NK-92 (cell line): ENCODE results near the gene FAM227B.
"Not testable (repeated sequence)": the region's sequence is repeated elsewhere in the genome, so short reads cannot be mapped to it uniquely, and the experiment has no call there.

Source experiments
- DNase-seq: peaks from one replicate; lab custom pipeline; 2025; ENCODE audit not compliant: unreplicated experiment; lab: John Stamatoyannopoulos, UW

The FAM227B gene

GRCh38 chr15:49620658-49621368 lies at the start of gene FAM227B, which contains the start of gene DTWD1:
Gene FAM227B, minus strand, starts transcription at chr15:49620818. Its CDS starts 5,647 bp downstream, at chr15:49615171.
Gene DTWD1, plus strand, starts transcription at chr15:49621048. Its CDS starts 4,120 bp downstream, at chr15:49625168.
- peak; percentile 73 for DNase-seq

GRCh38 chr15:49669288-49669687 lies 48.7 kb upstream of the FAM227B start:
- no peak for DNase-seq

GRCh38 chr15:49666486-49666885 lies 45.9 kb upstream of the FAM227B start:
- DNase-seq, result not testable (repeated sequence)

GRCh38 chr15:49664716-49665115 lies 44.1 kb upstream of the FAM227B start:
- no peak for DNase-seq

- no peak for DNase-seq
These were observed 36.1 kb upstream of the FAM227B start for GRCh38 chr15:49656734-49657133.

GRCh38 chr15:49652922-49653321 lies 32.3 kb upstream of the FAM227B start:
- DNase-seq, result no peak

GRCh38 chr15:49650676-49651075 lies 30.1 kb upstream of the FAM227B start:
- no peak for DNase-seq

- no peak for DNase-seq
These were observed 29.4 kb upstream of the FAM227B start for GRCh38 chr15:49649987-49650386.

- DNase-seq, result no peak
These were observed 26.3 kb upstream of the FAM227B start for GRCh38 chr15:49646891-49647290.

GRCh38 chr15:49645941-49646340 lies 25.3 kb upstream of the FAM227B start:
- DNase-seq, result no peak

GRCh38 chr15:49645277-49645676 lies 24.7 kb upstream of the FAM227B start:
- no peak for DNase-seq

GRCh38 chr15:49644364-49644794 lies 23.8 kb upstream of the FAM227B start:
- DNase-seq, result no peak

GRCh38 chr15:49637857-49638256 lies 17.2 kb upstream of the FAM227B start:
- DNase-seq, result no peak

- DNase-seq, result no peak
These were observed 7.8 kb upstream of the FAM227B start for GRCh38 chr15:49628379-49628778.

- DNase-seq, result no peak
These were observed 6.8 kb upstream of the FAM227B start for GRCh38 chr15:49627407-49627877.

GRCh38 chr15:49625460-49626036 lies 4.9 kb upstream of the FAM227B start:
- DNase-seq, result no peak

- no peak for DNase-seq
These were observed 3.4 kb upstream of the FAM227B start for GRCh38 chr15:49624056-49624455.

- DNase-seq, result no peak
These were observed 1.9 kb upstream of the FAM227B start for GRCh38 chr15:49622561-49622960.

GRCh38 chr15:49621887-49622286 lies 1.3 kb upstream of the FAM227B start:
- no peak for DNase-seq

- no peak for DNase-seq
These were observed 788 bp upstream of the FAM227B start for GRCh38 chr15:49621401-49621811.

GRCh38 chr15:49620199-49620598 lies 419 bp downstream of the FAM227B start:
- no peak for DNase-seq

GRCh38 chr15:49619226-49619625 lies 1.4 kb downstream of the FAM227B start:
- no peak for DNase-seq
